ENCODE data around the gene MED25.

The MED25 gene

GRCh38 chr19:49817964-49818648, at the start of gene MED25:
TSS of gene MED25 (plus strand) at chr19:49818289. CDS start at chr19:49818342, 53 bp downstream.
- peak; percentile 95 for DNase-seq (ENCODE audit: low spot score)

DNA sequence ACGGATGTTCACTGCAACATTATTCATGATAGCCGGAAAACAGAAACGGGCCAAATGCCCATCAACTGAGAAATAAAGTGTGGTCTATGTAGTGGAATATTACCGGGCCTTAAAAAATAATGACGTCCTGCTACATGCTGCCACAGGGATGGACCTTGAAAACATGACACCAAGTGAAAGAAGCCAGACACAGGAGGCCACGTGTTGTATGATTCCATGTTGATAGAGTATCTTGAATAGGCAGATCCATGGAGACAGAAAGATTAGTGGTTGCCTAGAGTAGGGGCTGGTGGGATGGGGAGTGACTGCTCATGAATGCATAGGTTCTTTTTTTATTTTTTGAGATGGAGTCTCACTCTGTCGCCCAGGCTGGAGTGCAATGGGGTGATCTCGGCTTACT, 47.6 kb upstream of the MED25 start:
- no peak for DNase-seq (ENCODE audit: low spot score)

GRCh38 chr19:49771674-49772139, 46.4 kb upstream of the MED25 start:
- no peak for DNase-seq (ENCODE audit: low spot score)

DNA sequence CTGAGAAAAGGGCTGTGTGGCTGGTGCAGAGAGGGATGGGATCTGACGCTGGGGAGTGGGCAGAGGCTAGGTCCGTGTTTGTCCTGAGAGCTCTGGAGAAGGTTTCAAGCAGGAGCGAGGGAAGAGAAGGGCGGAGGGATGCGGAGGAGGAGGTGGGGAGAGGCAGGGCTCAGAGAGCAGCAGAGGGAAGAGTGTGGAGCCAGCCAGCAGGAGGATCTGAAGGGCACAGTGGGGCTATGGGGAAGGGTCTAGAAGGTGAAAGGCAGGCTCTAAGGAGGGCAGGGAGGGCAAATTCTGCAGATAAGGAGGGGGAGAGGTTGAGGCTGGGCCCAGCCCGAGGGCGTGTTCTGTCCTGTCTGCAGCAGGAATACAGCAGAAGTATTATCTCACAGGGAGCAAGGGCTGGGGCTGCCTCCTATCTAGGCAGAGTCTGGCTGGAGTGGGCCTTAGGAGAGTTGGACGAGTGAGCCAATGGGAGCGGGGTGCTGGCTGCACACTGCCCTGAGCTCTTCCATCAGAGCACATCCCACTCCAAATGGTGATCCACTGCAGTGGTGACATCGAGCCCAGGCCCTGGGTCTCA, 45.1 kb upstream of the MED25 start:
- DNase-seq (ENCODE audit: low spot score) = no peak

DNA sequence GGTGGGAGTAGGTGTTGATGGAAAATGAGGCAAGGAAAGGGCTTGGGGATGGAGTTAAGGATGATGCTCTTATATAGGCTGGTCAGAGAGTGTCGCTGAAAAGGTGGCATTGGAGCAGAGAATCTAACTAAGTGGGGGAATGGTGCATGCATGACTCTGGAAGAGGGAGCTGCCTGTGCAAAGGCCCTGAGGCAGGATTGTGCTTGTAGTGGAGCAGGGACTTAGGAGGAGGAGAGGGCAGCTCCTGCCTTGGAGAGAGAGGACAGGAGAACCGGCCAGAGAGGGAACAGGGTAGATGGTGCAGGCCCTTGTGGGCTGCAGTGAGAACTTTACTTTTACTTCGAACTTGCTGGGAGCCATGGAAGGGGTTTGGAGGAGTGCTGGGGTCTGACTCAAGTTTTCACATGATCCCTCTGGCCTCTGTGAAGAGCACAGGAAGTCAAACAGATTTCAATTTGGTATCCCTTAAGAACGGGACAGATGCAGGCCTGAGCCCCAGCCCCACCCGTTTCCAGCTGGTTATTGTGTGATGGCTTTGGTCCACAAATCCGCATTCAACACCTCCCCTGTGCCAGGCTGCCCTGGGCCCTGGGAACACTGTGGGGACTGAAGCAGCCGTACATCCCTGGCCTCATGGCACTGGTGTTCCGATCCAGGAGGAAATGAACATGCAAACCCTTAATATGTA, 44.3 kb upstream of the MED25 start:
- DNase-seq (ENCODE audit: low spot score) = no peak

GRCh38 chr19:49774969-49775368, 43.1 kb upstream of the MED25 start:
- DNase-seq (ENCODE audit: low spot score) = no peak

GRCh38 chr19:49775742-49776370, 42.2 kb upstream of the MED25 start:
- no peak for DNase-seq (ENCODE audit: low spot score)

GRCh38 chr19:49776371-49776764, 41.7 kb upstream of the MED25 start:
- no peak for DNase-seq (ENCODE audit: low spot score)

- no peak for DNase-seq (ENCODE audit: low spot score)
Measured at GRCh38 chr19:49779731-49780555, 38.1 kb upstream of the MED25 start.

- DNase-seq (ENCODE audit: low spot score) = no peak
Measured at GRCh38 chr19:49780861-49781260, 37.2 kb upstream of the MED25 start.

- DNase-seq (ENCODE audit: low spot score) = no peak
Measured at GRCh38 chr19:49781394-49781793, 36.7 kb upstream of the MED25 start.

GRCh38 chr19:49782515-49782914, 35.6 kb upstream of the MED25 start:
- no peak for DNase-seq (ENCODE audit: low spot score)

GRCh38 chr19:49786376-49786820, 31.7 kb upstream of the MED25 start:
- DNase-seq (ENCODE audit: low spot score) = peak; percentile 87

- no peak for DNase-seq (ENCODE audit: low spot score)
Measured at GRCh38 chr19:49787746-49788145, 30.3 kb upstream of the MED25 start.

DNA sequence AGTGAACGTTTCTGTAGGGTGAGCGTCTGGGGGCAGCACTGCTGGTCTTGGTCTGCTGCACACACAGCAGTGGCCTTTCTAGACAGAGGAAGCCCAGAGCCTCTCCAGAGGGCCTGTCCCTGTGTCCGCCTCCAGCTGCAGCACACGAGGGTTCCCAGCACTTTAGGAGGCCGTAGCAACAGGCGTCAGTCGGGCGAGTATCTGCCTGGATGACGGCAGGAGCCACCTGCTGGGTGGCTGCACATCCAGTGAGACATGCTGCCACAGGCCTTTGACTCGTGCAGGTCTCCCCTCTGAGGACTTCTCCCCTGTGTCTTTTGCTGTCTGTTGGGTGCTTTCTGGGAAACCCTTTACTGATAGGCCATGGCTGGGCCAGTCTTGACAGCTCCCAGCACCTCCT, 29.2 kb upstream of the MED25 start:
- no peak for DNase-seq (ENCODE audit: low spot score)

DNA sequence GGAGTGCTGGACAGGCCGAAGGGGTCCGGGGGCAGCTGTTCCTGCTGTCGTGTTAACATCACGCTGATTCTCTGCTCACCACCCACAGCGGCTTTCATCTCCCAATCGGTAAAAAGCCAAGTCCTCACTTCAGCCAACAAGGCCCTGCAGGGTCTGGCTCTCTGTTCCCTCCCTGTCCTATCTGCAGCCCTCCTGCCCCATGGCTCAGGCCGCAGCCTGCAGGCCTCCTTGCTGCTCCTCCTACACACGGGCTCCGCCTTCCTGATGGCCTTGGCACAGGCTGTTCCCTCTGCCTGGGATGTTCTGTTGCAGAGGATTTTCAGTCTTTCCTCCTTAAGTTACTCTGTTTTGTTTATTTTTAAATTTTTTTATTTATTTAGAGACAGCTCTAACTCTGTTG, 27.2 kb upstream of the MED25 start:
- peak; percentile 32 for DNase-seq (ENCODE audit: low spot score)

- DNase-seq (ENCODE audit: low spot score) = no peak
Measured at GRCh38 chr19:49791776-49792445, 26.2 kb upstream of the MED25 start.

DNA sequence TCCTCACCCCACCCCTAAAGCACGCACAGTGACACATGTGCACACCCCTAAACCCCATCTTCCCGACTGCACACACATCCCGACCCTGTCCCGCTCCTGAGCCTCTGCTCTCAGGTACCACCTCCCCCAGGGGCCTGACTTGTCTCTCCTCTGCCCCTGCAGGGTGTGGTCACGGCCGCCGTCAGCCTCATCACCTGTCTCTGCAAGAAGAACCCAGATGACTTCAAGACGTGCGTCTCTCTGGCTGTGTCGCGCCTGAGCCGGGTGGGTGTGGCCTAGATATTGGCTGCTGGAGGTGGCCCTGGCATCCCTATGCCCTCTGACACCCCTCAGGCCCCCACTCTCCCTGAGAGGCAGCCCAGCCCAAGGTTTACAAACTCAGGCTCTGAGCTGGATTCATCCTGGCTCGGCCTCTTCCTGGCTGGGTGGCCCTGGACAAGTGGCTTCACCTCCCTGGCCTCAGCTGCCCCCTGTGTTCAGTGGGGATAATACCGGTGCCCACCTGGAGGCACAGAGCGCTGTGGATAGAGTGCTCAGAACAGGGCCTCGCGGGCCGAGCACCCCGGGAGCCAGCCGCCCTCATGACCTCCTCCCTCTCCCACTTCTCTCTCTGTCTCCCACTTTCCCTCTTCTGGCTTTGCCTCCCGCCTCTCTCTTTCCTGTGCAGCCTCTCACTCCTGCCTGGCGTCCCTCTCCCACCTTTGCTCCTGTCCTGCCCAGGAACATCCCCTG, 25.1 kb upstream of the MED25 start:
- no peak for DNase-seq (ENCODE audit: low spot score)

GRCh38 chr19:49793561-49793840, 24.6 kb upstream of the MED25 start:
- DNase-seq (ENCODE audit: low spot score) = no peak

DNA sequence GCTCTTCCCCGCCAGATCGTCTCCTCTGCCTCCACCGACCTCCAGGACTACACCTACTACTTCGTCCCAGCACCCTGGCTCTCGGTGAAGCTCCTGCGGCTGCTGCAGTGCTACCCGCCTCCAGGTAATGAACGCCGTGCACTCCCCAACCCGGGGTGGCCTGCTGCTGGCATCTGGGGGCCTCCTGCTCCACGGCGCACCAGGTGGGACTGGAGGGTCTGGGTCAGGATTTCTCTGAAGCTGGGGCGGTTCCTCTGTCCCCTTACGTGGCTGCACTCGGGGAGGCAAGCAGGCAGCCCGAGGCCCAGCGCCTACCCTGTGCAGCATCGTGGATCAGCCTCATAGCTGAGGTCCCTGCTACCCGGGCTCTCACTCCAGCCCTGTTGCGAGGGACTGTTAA, 22.5 kb upstream of the MED25 start:
- no peak for DNase-seq (ENCODE audit: low spot score)

DNA sequence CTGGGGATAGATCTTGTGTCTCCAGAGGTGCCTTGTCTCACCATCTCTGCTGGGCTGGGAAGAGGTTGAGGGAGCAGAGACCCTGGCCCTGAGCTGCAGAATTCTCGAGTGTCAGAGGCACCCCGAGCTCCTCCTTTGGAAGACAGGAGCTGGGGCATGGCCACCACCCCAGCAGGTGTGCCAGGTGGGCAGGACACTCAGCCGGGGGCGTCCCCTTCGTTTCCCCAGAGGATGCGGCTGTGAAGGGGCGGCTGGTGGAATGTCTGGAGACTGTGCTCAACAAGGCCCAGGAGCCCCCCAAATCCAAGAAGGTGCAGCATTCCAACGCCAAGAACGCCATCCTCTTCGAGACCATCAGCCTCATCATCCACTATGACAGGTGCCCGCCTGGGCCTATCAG, 19.5 kb upstream of the MED25 start:
- DNase-seq (ENCODE audit: low spot score) = no peak

Data from GM03348 (cell line).